Measurements from ENCODE around the gene SGIP1.

The SGIP1 gene

GRCh38 chr1:66533804-66534740, at the start of gene SGIP1:
TSS of gene SGIP1 (plus strand) at chr1:66534153. CDS start at chr1:66534359, 206 bp downstream.
- DNase-seq (ENCODE audit: low read depth) = no peak

GRCh38 chr1:66489151-66489550, 44.8 kb upstream of the SGIP1 start:
- no peak for DNase-seq (ENCODE audit: low read depth)

- no peak for DNase-seq (ENCODE audit: low read depth)
These were observed 43.9 kb upstream of the SGIP1 start for GRCh38 chr1:66489972-66490601.

- no peak for DNase-seq (ENCODE audit: low read depth)
These were observed 43.1 kb upstream of the SGIP1 start for GRCh38 chr1:66490816-66491215.

- no peak for DNase-seq (ENCODE audit: low read depth)
These were observed 41.5 kb upstream of the SGIP1 start for GRCh38 chr1:66492424-66492823.

- no peak for DNase-seq (ENCODE audit: low read depth)
These were observed 40.2 kb upstream of the SGIP1 start for GRCh38 chr1:66493731-66494130.

- no peak for DNase-seq (ENCODE audit: low read depth)
These were observed 39.5 kb upstream of the SGIP1 start for GRCh38 chr1:66494482-66494881.

- DNase-seq (ENCODE audit: low read depth) = no peak
These were observed 38.5 kb upstream of the SGIP1 start for GRCh38 chr1:66495495-66495894.

GRCh38 chr1:66497910-66498309, 36.0 kb upstream of the SGIP1 start:
- no peak for DNase-seq (ENCODE audit: low read depth)

- DNase-seq (ENCODE audit: low read depth) = no peak
These were observed 33.7 kb upstream of the SGIP1 start for GRCh38 chr1:66500301-66500700.

- DNase-seq (ENCODE audit: low read depth) = no peak
These were observed 31.9 kb upstream of the SGIP1 start for GRCh38 chr1:66502086-66502485.

- no peak for DNase-seq (ENCODE audit: low read depth)
These were observed 30.0 kb upstream of the SGIP1 start for GRCh38 chr1:66503841-66504470.

- DNase-seq (ENCODE audit: low read depth) = no peak
These were observed 28.1 kb upstream of the SGIP1 start for GRCh38 chr1:66505671-66506392.

GRCh38 chr1:66506393-66506687, 27.6 kb upstream of the SGIP1 start:
- DNase-seq (ENCODE audit: low read depth) = no peak

GRCh38 chr1:66506991-66507390, 27.0 kb upstream of the SGIP1 start:
- no peak for DNase-seq (ENCODE audit: low read depth)

GRCh38 chr1:66510407-66510806, 23.5 kb upstream of the SGIP1 start:
- DNase-seq (ENCODE audit: low read depth) = no peak

GRCh38 chr1:66511118-66511517, 22.8 kb upstream of the SGIP1 start:
- DNase-seq (ENCODE audit: low read depth) = no peak

GRCh38 chr1:66517959-66518358, 16.0 kb upstream of the SGIP1 start:
- DNase-seq (ENCODE audit: low read depth) = no peak

GRCh38 chr1:66518654-66519053, 15.3 kb upstream of the SGIP1 start:
- no peak for DNase-seq (ENCODE audit: low read depth)

GRCh38 chr1:66519992-66520391, 14.0 kb upstream of the SGIP1 start:
- no peak for DNase-seq (ENCODE audit: low read depth)

GRCh38 chr1:66520655-66521054, 13.3 kb upstream of the SGIP1 start:
- DNase-seq (ENCODE audit: low read depth) = no peak

GRCh38 chr1:66521721-66522365, 12.1 kb upstream of the SGIP1 start:
- no peak for DNase-seq (ENCODE audit: low read depth)
